Stimulated activated CD8-positive, alpha-beta memory T cell treated with anti-CD3 and anti-CD28 coated beads, Interleukin-2, amount 100 ng/mL, for 48 hours (primary cell): ENCODE results near the gene NOVA1.

ENCODE experiments used
- DNase-seq, 2 donors: peaks; one replicate each; pipeline ENCODE4 v3.0.0-alpha.2; 2020; ENCODE audit warnings: low read depth in 2 of 2

The NOVA1 gene

GRCh38 chr14:26444822-26445221 lies 153.0 kb downstream of the NOVA1 start:
- DNase-seq: no peak

- DNase-seq: no peak
Measured at GRCh38 chr14:26443654-26444053, 154.2 kb downstream of the NOVA1 start.

- no peak for DNase-seq
Measured at GRCh38 chr14:26429205-26429604, 168.6 kb downstream of the NOVA1 start.

- no peak for DNase-seq
Measured at GRCh38 chr14:26427097-26427496, 170.7 kb downstream of the NOVA1 start.

- DNase-seq: no peak
Measured at GRCh38 chr14:26424537-26424936, 173.3 kb downstream of the NOVA1 start.

GRCh38 chr14:26415618-26416123 lies 182.2 kb downstream of the NOVA1 start:
- no peak for DNase-seq

GRCh38 chr14:26414926-26415325 lies 182.9 kb downstream of the NOVA1 start:
- DNase-seq: no peak

- no peak for DNase-seq
Measured at GRCh38 chr14:26414103-26414502, 183.7 kb downstream of the NOVA1 start.

GRCh38 chr14:26412421-26412820 lies 185.4 kb downstream of the NOVA1 start:
- DNase-seq: no peak

- DNase-seq: no peak
Measured at GRCh38 chr14:26410189-26410685, 187.6 kb downstream of the NOVA1 start.

- DNase-seq: no peak
Measured at GRCh38 chr14:26404927-26405326, 192.9 kb downstream of the NOVA1 start.

GRCh38 chr14:26403760-26404159 lies 194.1 kb downstream of the NOVA1 start:
- no peak for DNase-seq

GRCh38 chr14:26402126-26402525 lies 195.7 kb downstream of the NOVA1 start:
- no peak for DNase-seq

GRCh38 chr14:26401179-26401968 lies 196.5 kb downstream of the NOVA1 start:
- no peak for DNase-seq

GRCh38 chr14:26400373-26400772 lies 197.5 kb downstream of the NOVA1 start:
- no peak for DNase-seq

- DNase-seq: no peak
Measured at GRCh38 chr14:26398616-26399015, 199.2 kb downstream of the NOVA1 start.
